OCI-LY7 (cell line): Measurements from ENCODE around the gene AP3S2. TPM values are rescaled to one million over a fixed set of nuclear protein-coding genes. Genes with fewer than 3 reads are reported as not detected.

Experiments
- BruUV-seq: library from RNA; stranded (reverse); fragments of 400-500 nt; replicated peaks from 2 replicates; lab custom pipeline; 2021; lab: Mats Ljungman, UMichigan
- CTCF ChIA-PET: fragments of 300-600 bp; sonication (Branson Sonifier 250); formaldehyde crosslinking; loops from one replicate; lab custom pipeline; 2022; ENCODE audit warnings: antibody characterized with exemption; ENCODE audit not compliant: unreplicated experiment; lab: Charles Lee
- POLR2A ChIA-PET: fragments of 300-600 bp; sonication (Branson Sonifier 250); formaldehyde crosslinking; loops from one replicate; lab custom pipeline; 2022; ENCODE audit warnings: antibody characterized with exemption; lab: Charles Lee
- DNase-seq: peaks from one replicate; pipeline ENCODE4 v3.0.0-alpha.2; 2015; ENCODE audit warnings: low spot score
- H2AFZ ChIP-seq: fragments of 200-600 bp; sonication (generic), shearing (Covaris generic); 2 replicates; pipeline ENCODE4 v1.6.1; 2014; ENCODE audit warnings: mild to moderate bottlenecking, antibody characterized with exemption, low read length, moderate library complexity
- H3K27ac ChIP-seq: fragments of 200-600 bp; sonication (generic); 2 replicates; pipeline ENCODE4 v1.5.1; 2014; ENCODE audit warnings: mixed run types, low read depth, mild to moderate bottlenecking, moderate library complexity, low read length, inconsistent platforms; ENCODE audit not compliant: poor library complexity, severe bottlenecking
- H3K36me3 ChIP-seq: fragments of 200-600 bp; sonication (generic); 2 replicates; pipeline ENCODE4 v1.6.1; 2014; ENCODE audit warnings: mild to moderate bottlenecking, antibody characterized with exemption, low read length, moderate library complexity, mixed read lengths; ENCODE audit not compliant: insufficient read depth
- H3K4me1 ChIP-seq: fragments of 200-600 bp; sonication (generic); 2 replicates; pipeline ENCODE4 v1.5.1; 2014; ENCODE audit warnings: mild to moderate bottlenecking, low read length; ENCODE audit not compliant: insufficient read depth, poor library complexity, severe bottlenecking
- H3K4me2 ChIP-seq: fragments of 200-600 bp; sonication (generic); 2 replicates; pipeline ENCODE4 v1.6.1; 2014; ENCODE audit warnings: mild to moderate bottlenecking, low read length
- H3K4me3 ChIP-seq: fragments of 200-600 bp; sonication (generic); 2 replicates; pipeline ENCODE4 v1.5.1; 2014; ENCODE audit warnings: mild to moderate bottlenecking, low read depth, low read length; ENCODE audit not compliant: poor library complexity, severe bottlenecking
- H3K79me2 ChIP-seq: fragments of 200-600 bp; sonication (generic); 2 replicates; pipeline ENCODE4 v1.6.1; 2016; ENCODE audit warnings: low read depth, mild to moderate bottlenecking, low read length, moderate library complexity, mixed read lengths; ENCODE audit not compliant: insufficient read depth
- H3K9me2 ChIP-seq: fragments of 200-600 bp; sonication (generic); 2 replicates; pipeline ENCODE4 v1.6.1; 2016; ENCODE audit warnings: mild to moderate bottlenecking, low read length, mixed read lengths; ENCODE audit not compliant: insufficient read depth
- H3K9me3 ChIP-seq: fragments of 200-600 bp; sonication (generic); 2 replicates; pipeline ENCODE4 v1.6.1; 2014; ENCODE audit warnings: mild to moderate bottlenecking, mixed run types, low read length, mixed read lengths
- H4K20me1 ChIP-seq: fragments of 200-600 bp; sonication (generic); 2 replicates; pipeline ENCODE4 v1.6.1; 2014; ENCODE audit warnings: mild to moderate bottlenecking, antibody characterized with exemption, low read length, moderate library complexity, mixed read lengths; ENCODE audit not compliant: insufficient read depth
- CTCF ChIP-seq: fragments of 200-600 bp; sonication (generic); conservative IDR thresholded peaks from 2 replicates; pipeline ENCODE4 v1.5.1; 2014; ENCODE audit warnings: mild to moderate bottlenecking, antibody characterized with exemption, low read length, moderate library complexity, mixed read lengths
- EZH2phosphoT487 ChIP-seq: fragments of 200-600 bp; sonication (generic); IDR thresholded peaks from 2 replicates; pipeline ENCODE4 v1.6.1; 2018; ENCODE audit warnings: low read depth, borderline replicate concordance, mild to moderate bottlenecking, mixed run types, antibody characterized with exemption, low read length, moderate library complexity, mixed read lengths
- intact Hi-C: fragments of 100-400 bp; cut with micrococcal nuclease; formaldehyde crosslinking; loops from one replicate; pipeline ENCODE4 v1.10.0; 2022; ENCODE audit not compliant: unreplicated experiment
- total RNA-seq, 2 experiments: library from RNA; depleted of rRNA in 1 of 2; stranded (reverse); fragments of >200 nt in 1 of 2; shearing (Covaris generic) in 1 of 2; gene quantifications; 2 replicates each; pipeline ENCODE4 v1.2.3, GENCODE V29; 2014 to 2022

AP3S2 gene
- total RNA-seq, 2 experiments from 2014 or later: 20.8 to 30.4 TPM

- DNase-seq: no peak
- BruUV-seq: no TSS peak
- Histone ChIP-seq H3K4me1 (no peaks in the 10 kb centered on the region), H3K9me2 (no peaks in the 10 kb centered on the region), H3K4me2 (no peak overlapping the region), H3K36me3 (no peaks in the 10 kb centered on the region), H2AFZ (no peak overlapping the region), H3K9me3 (no peaks in the 10 kb centered on the region), H4K20me1 (no peaks in the 10 kb centered on the region), H3K79me2 (no peaks in the 10 kb centered on the region), H3K27ac (no peak overlapping the region), H3K4me3 (no peak overlapping the region)
- POLR2A ChIA-PET: interaction anchor here (0.7 to 1.0 kb wide), 2 partner anchors 10 to 1033 kb away, joined by 3 to 4 read pairs; no protein-coding TSS in a partner anchor
- intact Hi-C loops: no loop called here
- no peak for TF ChIP-seq CTCF
- TF ChIP-seq EZH2phosphoT487: no peak
- CTCF ChIA-PET: no interaction called here
Observed at GRCh38 chr15:89822611-89822950, 71.2 kb downstream of the AP3S2 start.

- H3K4me2 ChIP-seq: no peak overlapping the region
- no peak overlapping the region for H3K4me3 ChIP-seq
- no peaks in the 10 kb centered on the region for H3K9me3 ChIP-seq
- no peaks in the 10 kb centered on the region for H3K4me1 ChIP-seq
- CTCF ChIA-PET: no interaction called here
- no peak for DNase-seq
- no peak overlapping the region for H3K27ac ChIP-seq
- no peaks in the 10 kb centered on the region for H4K20me1 ChIP-seq
- no peak overlapping the region for H2AFZ ChIP-seq
- H3K79me2 ChIP-seq: no peaks in the 10 kb centered on the region
- intact Hi-C loops: no loop called here
- POLR2A ChIA-PET: interaction anchor here (0.6 to 1.0 kb wide), 3 partner anchors 11 to 1032 kb away, joined by 3 to 4 read pairs (median 3); no protein-coding TSS in a partner anchor
- no peaks in the 10 kb centered on the region for H3K9me2 ChIP-seq
- TF ChIP-seq CTCF: no peak
- no peak for TF ChIP-seq EZH2phosphoT487
- H3K36me3 ChIP-seq: no peaks in the 10 kb centered on the region
- no TSS peak for BruUV-seq
Observed at GRCh38 chr15:89822026-89822425, 71.8 kb downstream of the AP3S2 start.

- no TSS peak for BruUV-seq
- POLR2A ChIA-PET: interaction anchor here (0.6 kb wide), 1 partner anchor 699 kb away, joined by 3 read pairs; no protein-coding TSS in a partner anchor
- intact Hi-C loops: no loop called here
- Histone ChIP-seq H3K27ac (no peak overlapping the region), H3K9me3 (no peaks in the 10 kb centered on the region), H3K4me3 (no peak overlapping the region), H3K4me2 (no peak overlapping the region), H3K9me2 (no peaks in the 10 kb centered on the region), H3K36me3 (no peaks in the 10 kb centered on the region), H2AFZ (no peak overlapping the region), H3K4me1 (no peaks in the 10 kb centered on the region), H3K79me2 (no peaks in the 10 kb centered on the region), H4K20me1 (no peaks in the 10 kb centered on the region)
- DNase-seq: no peak
- CTCF ChIA-PET: interaction anchor here (0.6 kb wide), 1 partner anchor 17 kb away, joined by 4 read pairs; no protein-coding TSS in a partner anchor
- no peak for TF ChIP-seq CTCF
- TF ChIP-seq EZH2phosphoT487: no peak
Observed at GRCh38 chr15:89820666-89821611, 72.9 kb downstream of the AP3S2 start.
